Activated T-cell treated with anti-CD3 and anti-CD28 coated beads, Interleukin-2, amount 50 U/mL, for 24 hours (primary cell): ENCODE data around the gene TBX2.

Experiments
- DNase-seq: peaks from one replicate; pipeline ENCODE4 v3.0.0-alpha.2; 2020
- H3K27ac Mint-ChIP-seq: 2 replicates; pipeline ENCODE4 v1.8.0; 2020; ENCODE audit warnings: mild to moderate bottlenecking, mixed read lengths
- H3K27me3 Mint-ChIP-seq: 2 replicates; pipeline ENCODE4 v1.8.0; 2020; ENCODE audit warnings: mixed read lengths
- H3K36me3 Mint-ChIP-seq: 2 replicates; pipeline ENCODE4 v1.8.0; 2020; ENCODE audit warnings: low read depth, mixed read lengths
- H3K4me1 Mint-ChIP-seq: 2 replicates; pipeline ENCODE4 v1.8.0; 2020; ENCODE audit warnings: low read depth, mixed read lengths
- H3K4me3 Mint-ChIP-seq: 2 replicates; pipeline ENCODE4 v1.8.0; 2020; ENCODE audit warnings: mild to moderate bottlenecking, moderate library complexity, mixed read lengths
- H3K9me3 Mint-ChIP-seq: 2 replicates; pipeline ENCODE4 v1.8.0; 2020; ENCODE audit warnings: mixed read lengths

The TBX2 gene

GRCh38 chr17:61379457-61380216 lies 20.0 kb upstream of the TBX2 start:
- DNase-seq: no peak
- Mint-ChIP-seq H3K4me3 (no peak overlapping the region), H3K36me3 (no peaks in the 10 kb centered on the region), H3K4me1 (no peaks in the 10 kb centered on the region), H3K27me3 (no peaks in the 10 kb centered on the region), H3K9me3 (no peaks in the 10 kb centered on the region), H3K27ac (no peak overlapping the region)

DNA sequence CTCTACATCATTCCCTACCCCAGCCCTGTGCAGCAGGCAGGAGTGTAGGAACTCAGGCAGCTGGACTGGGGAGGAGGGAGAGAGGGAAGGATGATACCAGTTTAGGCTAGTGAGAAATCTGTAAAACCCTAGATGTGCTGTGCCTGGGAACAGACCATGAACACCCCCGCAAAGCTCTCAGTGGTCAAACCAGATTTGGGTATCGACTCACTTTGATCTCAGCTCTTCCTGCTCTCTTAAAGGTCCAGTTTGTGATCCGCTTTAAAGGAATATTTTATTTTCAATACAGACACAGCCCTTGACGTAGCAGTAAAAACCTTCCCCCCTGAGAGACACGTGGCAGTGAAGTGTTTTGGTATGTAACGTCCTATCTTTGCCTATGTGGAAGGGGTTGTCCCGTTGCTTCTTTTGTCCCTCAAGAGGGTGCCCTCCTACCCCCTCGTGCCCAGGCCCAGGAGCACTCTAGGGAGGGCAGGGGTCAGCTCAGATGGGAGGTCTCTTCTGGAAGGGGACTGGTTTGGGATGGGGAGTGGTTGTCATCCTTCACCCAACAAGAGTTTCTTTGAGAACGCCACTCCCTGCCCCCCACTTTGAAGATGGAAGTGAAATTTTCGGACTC lies 19.3 kb upstream of the TBX2 start:
- Mint-ChIP-seq H3K9me3 (no peaks in the 10 kb centered on the region), H3K27ac (no peak overlapping the region), H3K36me3 (no peaks in the 10 kb centered on the region), H3K4me3 (no peak overlapping the region), H3K27me3 (no peaks in the 10 kb centered on the region), H3K4me1 (no peaks in the 10 kb centered on the region)
- DNase-seq: no peak

DNA sequence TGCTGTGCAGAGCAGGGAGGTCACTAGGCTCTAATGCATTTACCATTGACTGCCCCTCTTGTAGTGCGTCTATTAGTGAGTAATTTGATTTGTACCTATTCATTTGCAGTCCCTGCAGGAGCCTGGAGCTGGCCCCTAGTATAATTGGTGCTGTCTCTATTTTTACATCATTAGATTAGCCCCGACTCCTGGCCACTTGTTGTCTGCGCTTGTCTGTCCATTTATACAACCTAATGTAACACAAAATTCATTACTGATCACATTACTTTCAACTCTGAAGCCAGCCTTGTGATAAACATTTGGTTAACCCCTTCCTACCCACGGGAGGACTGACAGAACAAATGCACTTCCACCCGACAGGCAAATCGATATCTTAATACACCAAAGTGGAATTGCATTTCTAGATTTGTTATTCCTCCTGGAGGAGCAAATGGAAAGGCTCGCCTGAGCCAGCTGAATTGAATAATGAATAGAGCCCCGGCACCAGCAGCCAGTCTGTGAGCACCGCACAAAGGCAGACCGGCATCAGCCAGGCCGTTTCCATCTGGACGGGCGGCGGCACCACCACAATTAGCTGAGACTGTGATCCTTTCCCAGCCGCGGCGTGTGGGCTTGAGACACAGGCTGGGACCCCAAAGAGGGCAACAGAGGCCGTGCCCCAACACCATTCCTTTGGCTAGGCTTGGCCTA lies 18.7 kb upstream of the TBX2 start:
- H3K36me3 Mint-ChIP-seq: no peaks in the 10 kb centered on the region
- DNase-seq: no peak
- no peak overlapping the region for H3K27ac Mint-ChIP-seq
- no peaks in the 10 kb centered on the region for H3K4me1 Mint-ChIP-seq
- no peak overlapping the region for H3K4me3 Mint-ChIP-seq
- no peaks in the 10 kb centered on the region for H3K9me3 Mint-ChIP-seq
- H3K27me3 Mint-ChIP-seq: no peaks in the 10 kb centered on the region

DNA sequence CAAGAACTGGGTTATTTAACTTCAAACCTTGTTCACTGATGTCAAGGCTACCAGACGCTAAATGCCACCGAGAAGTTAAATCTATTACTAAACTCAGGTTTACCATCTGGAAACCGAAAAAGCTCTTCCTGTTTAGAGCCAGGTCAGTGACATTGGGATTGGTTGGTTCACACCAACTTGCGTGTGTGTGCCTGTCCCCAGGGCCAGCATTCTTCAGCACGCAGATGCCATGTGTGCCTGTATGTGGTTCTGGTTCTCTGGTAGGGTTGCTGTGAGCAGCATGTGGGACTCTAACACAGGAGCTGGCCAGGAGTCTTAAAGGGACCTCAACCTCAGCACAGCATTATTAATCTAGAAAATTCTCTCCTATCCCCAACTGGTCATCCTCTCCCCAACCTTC lies 18.1 kb upstream of the TBX2 start:
- no peak overlapping the region for H3K4me3 Mint-ChIP-seq
- H3K36me3 Mint-ChIP-seq: no peaks in the 10 kb centered on the region
- no peaks in the 10 kb centered on the region for H3K9me3 Mint-ChIP-seq
- no peaks in the 10 kb centered on the region for H3K4me1 Mint-ChIP-seq
- DNase-seq: no peak
- H3K27me3 Mint-ChIP-seq: no peaks in the 10 kb centered on the region
- no peak overlapping the region for H3K27ac Mint-ChIP-seq

DNA sequence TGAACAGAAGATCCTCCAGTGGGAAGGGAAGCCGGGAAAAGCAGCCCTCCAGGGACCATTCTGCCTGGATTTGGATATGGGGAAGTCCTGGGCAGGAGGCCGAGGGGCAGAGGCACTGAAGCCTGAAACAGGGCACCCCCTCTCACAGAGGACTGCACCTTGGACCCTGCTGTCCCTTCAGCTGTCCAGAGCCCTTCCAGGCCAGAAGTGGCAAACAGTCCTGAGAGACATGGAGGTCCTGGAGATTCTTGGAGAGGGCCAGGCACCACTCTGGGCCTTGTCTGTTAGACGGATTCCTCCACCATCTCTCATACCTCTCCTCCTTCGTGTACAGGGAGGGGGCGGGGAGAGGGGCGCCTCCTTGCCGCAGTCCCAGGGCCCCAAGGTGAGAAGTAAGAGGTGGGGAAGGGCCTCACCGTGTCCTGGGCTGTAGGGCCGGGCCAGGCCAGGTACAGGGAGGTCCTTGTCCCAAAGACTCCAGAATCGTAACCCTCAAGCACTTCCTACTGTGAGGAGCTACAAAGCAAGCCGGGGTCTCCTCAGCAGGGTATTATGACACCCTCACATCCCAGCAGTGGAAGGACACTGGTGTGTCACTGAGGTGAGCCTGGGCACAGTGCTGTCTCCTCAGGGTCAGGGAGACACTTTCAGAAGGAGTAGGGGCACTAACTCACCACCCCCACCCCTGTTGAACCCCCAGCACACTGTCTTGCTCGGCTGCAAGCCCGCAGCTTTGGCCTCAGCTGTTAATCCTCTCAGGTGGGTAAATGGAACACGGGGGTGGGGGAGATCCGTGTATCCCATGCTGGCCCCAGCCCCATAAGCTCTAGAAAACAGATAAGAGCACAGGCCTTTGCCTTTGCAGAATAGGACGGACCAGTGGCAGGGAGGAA lies 16.6 kb upstream of the TBX2 start:
- Mint-ChIP-seq H3K4me1 (no peaks in the 10 kb centered on the region), H3K9me3 (no peaks in the 10 kb centered on the region), H3K27me3 (no peaks in the 10 kb centered on the region), H3K4me3 (no peak overlapping the region), H3K36me3 (no peaks in the 10 kb centered on the region), H3K27ac (no peak overlapping the region)
- no peak for DNase-seq

- DNase-seq: no peak
- no peak overlapping the region for H3K27ac Mint-ChIP-seq
- H3K36me3 Mint-ChIP-seq: no peaks in the 10 kb centered on the region
- no peaks in the 10 kb centered on the region for H3K4me1 Mint-ChIP-seq
- H3K27me3 Mint-ChIP-seq: no peaks in the 10 kb centered on the region
- H3K9me3 Mint-ChIP-seq: no peaks in the 10 kb centered on the region
- no peak overlapping the region for H3K4me3 Mint-ChIP-seq
These were observed 15.9 kb upstream of the TBX2 start for GRCh38 chr17:61383689-61384201.

DNA sequence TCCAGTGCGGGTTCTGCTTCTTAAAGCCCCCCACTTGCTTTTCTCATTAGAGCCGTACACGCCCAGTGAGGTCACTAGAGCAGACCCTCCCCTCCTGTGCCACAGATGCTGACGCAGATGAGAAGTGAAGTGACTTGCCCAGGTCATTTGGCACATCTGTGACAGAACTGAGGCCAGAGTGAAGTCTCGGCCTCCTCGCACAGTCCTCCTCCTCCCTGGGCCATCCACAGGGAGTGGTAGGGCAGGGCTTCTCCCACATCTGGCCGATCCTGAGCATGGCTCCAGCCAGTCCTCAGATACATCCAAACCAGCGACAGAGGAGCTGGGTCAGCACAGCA lies 15.3 kb upstream of the TBX2 start:
- Mint-ChIP-seq H3K4me3 (no peak overlapping the region), H3K36me3 (no peaks in the 10 kb centered on the region)

GRCh38 chr17:61384692-61385576 lies 14.7 kb upstream of the TBX2 start:
- Mint-ChIP-seq H3K4me3 (no peak overlapping the region), H3K27me3 (peaks cover 6% of the 10 kb centered on the region), H3K36me3 (no peaks in the 10 kb centered on the region), H3K9me3 (no peaks in the 10 kb centered on the region), H3K27ac (no peak overlapping the region), H3K4me1 (peaks cover 3% of the 10 kb centered on the region)
- no peak for DNase-seq

More for the DNA sequence above, 15.3 kb upstream of the TBX2 start:
- no peak overlapping the region for H3K27ac Mint-ChIP-seq
- H3K4me1 Mint-ChIP-seq: peaks cover 3% of the 10 kb centered on the region
- H3K27me3 Mint-ChIP-seq: peaks cover 5% of the 10 kb centered on the region
- no peaks in the 10 kb centered on the region for H3K9me3 Mint-ChIP-seq
- DNase-seq: no peak

DNA sequence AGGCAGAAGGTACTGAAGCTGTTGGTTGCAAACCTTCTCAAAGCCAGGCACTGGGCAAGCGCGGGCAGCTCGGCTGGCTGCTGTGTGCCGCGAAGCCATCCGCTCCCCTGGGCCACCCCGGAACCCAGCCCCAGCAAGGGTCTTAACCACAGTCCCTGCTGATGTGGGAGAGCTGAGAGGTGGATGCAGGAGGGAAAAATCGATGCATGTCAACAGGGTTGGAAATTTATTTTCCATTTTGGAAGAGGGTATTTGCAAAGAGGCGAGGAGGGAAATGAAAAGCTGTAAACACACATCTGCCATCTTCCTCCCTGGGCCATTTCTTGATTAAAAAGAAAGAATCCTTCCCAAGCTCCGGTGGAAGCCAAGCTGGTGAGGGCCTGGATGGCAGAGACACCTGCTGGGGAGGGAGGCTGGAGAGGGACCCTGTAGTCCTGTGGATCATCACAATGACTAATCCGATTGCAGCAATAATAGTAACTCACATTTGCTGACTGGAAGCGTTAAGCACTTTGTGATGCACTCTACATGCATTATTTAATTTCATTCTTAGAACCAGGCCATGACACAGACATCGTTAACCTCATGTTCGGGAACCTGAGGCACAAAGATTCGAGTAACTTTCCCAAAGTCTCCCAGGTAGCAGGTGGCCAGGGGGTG lies 13.9 kb upstream of the TBX2 start:
- Mint-ChIP-seq H3K4me3 (no peak overlapping the region), H3K4me1 (peaks cover 3% of the 10 kb centered on the region), H3K27ac (no peak overlapping the region), H3K27me3 (peaks cover 6% of the 10 kb centered on the region), H3K9me3 (no peaks in the 10 kb centered on the region), H3K36me3 (no peaks in the 10 kb centered on the region)
- no peak for DNase-seq

GRCh38 chr17:61386251-61386650 lies 13.4 kb upstream of the TBX2 start:
- Mint-ChIP-seq H3K4me3 (no peak overlapping the region), H3K36me3 (no peaks in the 10 kb centered on the region), H3K27ac (no peak overlapping the region), H3K9me3 (no peaks in the 10 kb centered on the region), H3K4me1 (peaks cover 3% of the 10 kb centered on the region), H3K27me3 (peaks cover 11% of the 10 kb centered on the region)
- DNase-seq: no peak

DNA sequence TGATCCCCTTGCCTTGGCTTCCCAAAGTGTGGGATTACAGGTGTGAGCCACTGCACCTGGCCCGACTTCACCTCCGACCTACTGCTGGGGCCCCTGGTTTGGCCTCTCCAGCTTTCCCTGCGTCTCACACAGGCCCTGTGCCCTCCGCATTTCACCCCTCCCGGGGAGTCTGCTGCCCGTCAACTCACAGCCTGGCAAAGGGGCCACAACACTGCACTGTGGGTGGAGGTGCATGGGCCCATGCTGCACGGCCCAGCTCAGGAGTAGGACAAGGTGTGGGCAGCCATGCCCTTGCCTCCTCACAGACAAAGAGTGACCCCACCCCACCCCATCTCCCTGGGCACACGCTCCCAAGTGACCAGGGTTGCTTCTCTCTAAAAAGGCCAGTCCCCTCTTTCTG lies 12.6 kb upstream of the TBX2 start:
- DNase-seq: no peak
- peaks cover 3% of the 10 kb centered on the region for H3K4me1 Mint-ChIP-seq
- H3K4me3 Mint-ChIP-seq: no peak overlapping the region
- H3K27ac Mint-ChIP-seq: no peak overlapping the region
- H3K27me3 Mint-ChIP-seq: peaks cover 12% of the 10 kb centered on the region
- H3K9me3 Mint-ChIP-seq: no peaks in the 10 kb centered on the region
- H3K36me3 Mint-ChIP-seq: no peaks in the 10 kb centered on the region

GRCh38 chr17:61387511-61388305 lies 11.9 kb upstream of the TBX2 start:
- Mint-ChIP-seq H3K4me3 (no peak overlapping the region), H3K4me1 (peaks cover 3% of the 10 kb centered on the region), H3K27ac (no peak overlapping the region), H3K9me3 (no peaks in the 10 kb centered on the region), H3K36me3 (no peaks in the 10 kb centered on the region), H3K27me3 (peaks cover 12% of the 10 kb centered on the region)
- no peak for DNase-seq
